Testis (tissue), 3 donors: ENCODE measurements around the gene TSBP1. TPM values are rescaled to one million over a fixed set of nuclear protein-coding genes. Genes with fewer than 3 reads are reported as not detected.
A peak's percentile ranks its signal among the peaks of the same experiment; 100 is the strongest.

Experiments
- DNase-seq: peaks from one replicate; pipeline ENCODE4 v3.0.0-alpha.2; 2019
- H3K27ac ChIP-seq, 2 donors: fragments of 200-600 bp; sonication (generic); one replicate each; pipeline ENCODE4 v1.5.1; 2019
- H3K27me3 ChIP-seq: fragments of 200-600 bp; sonication (generic); one replicate; pipeline ENCODE4 v1.5.1; 2019
- H3K36me3 ChIP-seq: fragments of 200-600 bp; sonication (generic); one replicate; pipeline ENCODE4 v1.5.1; 2017; ENCODE audit warnings: low read depth; ENCODE audit errors: missing control alignments
- H3K4me1 ChIP-seq: fragments of 200-600 bp; sonication (generic); one replicate; pipeline ENCODE4 v1.5.1; 2019
- H3K4me3 ChIP-seq, 2 donors: fragments of 200-600 bp; sonication (generic); one replicate each; pipeline ENCODE4 v1.5.1; 2017 to 2019
- H3K9me3 ChIP-seq: fragments of 200-600 bp; sonication (generic); one replicate; pipeline ENCODE4 v1.5.1; 2017
- POLR2A ChIP-seq: fragments of 450-650 bp; IDR thresholded peaks from one replicate; pipeline ENCODE4 v1.6.1; 2017; ENCODE audit warnings: antibody characterized with exemption, mild to moderate bottlenecking, moderate library complexity
- WGBS, 2 donors: methylation state at CpG; one replicate each; pipeline ENCODE4 v1.1.5; 2018; 5-methylcytosine and 5-hydroxymethylcytosine counted together
- intact Hi-C: fragments of 100-400 bp; cut with DNase I; formaldehyde crosslinking; loops from one replicate; pipeline ENCODE4 v1.15.1; 2023; ENCODE audit warnings: low total_unique reads
- polyA plus RNA-seq: library from polyadenylated mRNA; stranded (reverse); fragments of 350-450 nt; fragmentation: Illumina TruSeq; extraction: RNeasy Lipid Tissue Mini Kit (QIAGEN cat#74804); gene quantifications from one replicate; pipeline ENCODE4 v1.2.3, GENCODE V29; 2014; ENCODE audit warnings: low read depth, low replicate concordance; ENCODE audit not compliant: insufficient read depth
- total RNA-seq, 2 donors: library from RNA; depleted of rRNA; stranded (reverse); fragments of >200 nt; gene quantifications; one replicate each; pipeline ENCODE4 v1.2.3, GENCODE V29; 2016
- TF ChIP-seq, protein P1 (sequence below), 3 experiments: fragments of 450-650 bp in 2 of 3; fragments of 200-600 bp in 1 of 3; sonication (generic) in 1 of 3; IDR thresholded peaks; one replicate each; pipeline ENCODE4 v1.5.1; 2016 to 2019; ENCODE audit warnings: antibody characterized with exemption in 3 of 3, mild to moderate bottlenecking in 2 of 3, moderate library complexity in 1 of 3

Gene TSBP1
- total and polyA plus RNA-seq, 3 donors from 2014 or later: 11.8 to 21.0 (median 18.4) TPM

- WGBS, 2 donors: 56 to 78% methylated on average over 1 to 2 of the region's 2 CpGs
- no peaks in the 10 kb centered on the region for H3K27me3 ChIP-seq
- no peak overlapping the region for H3K27ac ChIP-seq
- intact Hi-C loops: no loop called here
- no peaks in the 10 kb centered on the region for H3K36me3 ChIP-seq
- H3K9me3 ChIP-seq: no peaks in the 10 kb centered on the region
- TF ChIP-seq, protein P1, sequence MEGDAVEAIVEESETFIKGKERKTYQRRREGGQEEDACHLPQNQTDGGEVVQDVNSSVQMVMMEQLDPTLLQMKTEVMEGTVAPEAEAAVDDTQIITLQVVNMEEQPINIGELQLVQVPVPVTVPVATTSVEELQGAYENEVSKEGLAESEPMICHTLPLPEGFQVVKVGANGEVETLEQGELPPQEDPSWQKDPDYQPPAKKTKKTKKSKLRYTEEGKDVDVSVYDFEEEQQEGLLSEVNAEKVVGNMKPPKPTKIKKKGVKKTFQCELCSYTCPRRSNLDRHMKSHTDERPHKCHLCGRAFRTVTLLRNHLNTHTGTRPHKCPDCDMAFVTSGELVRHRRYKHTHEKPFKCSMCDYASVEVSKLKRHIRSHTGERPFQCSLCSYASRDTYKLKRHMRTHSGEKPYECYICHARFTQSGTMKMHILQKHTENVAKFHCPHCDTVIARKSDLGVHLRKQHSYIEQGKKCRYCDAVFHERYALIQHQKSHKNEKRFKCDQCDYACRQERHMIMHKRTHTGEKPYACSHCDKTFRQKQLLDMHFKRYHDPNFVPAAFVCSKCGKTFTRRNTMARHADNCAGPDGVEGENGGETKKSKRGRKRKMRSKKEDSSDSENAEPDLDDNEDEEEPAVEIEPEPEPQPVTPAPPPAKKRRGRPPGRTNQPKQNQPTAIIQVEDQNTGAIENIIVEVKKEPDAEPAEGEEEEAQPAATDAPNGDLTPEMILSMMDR (IDR thresholded peaks at IDR 0.05): no peak
- no peak for TF ChIP-seq POLR2A
- H3K4me1 ChIP-seq: peaks cover 7% of the 10 kb centered on the region
- no peak for DNase-seq
- no peak overlapping the region for H3K4me3 ChIP-seq
These were observed 119.2 kb downstream of the TSBP1 start for GRCh38 chr6:32252331-32253009.

DNA sequence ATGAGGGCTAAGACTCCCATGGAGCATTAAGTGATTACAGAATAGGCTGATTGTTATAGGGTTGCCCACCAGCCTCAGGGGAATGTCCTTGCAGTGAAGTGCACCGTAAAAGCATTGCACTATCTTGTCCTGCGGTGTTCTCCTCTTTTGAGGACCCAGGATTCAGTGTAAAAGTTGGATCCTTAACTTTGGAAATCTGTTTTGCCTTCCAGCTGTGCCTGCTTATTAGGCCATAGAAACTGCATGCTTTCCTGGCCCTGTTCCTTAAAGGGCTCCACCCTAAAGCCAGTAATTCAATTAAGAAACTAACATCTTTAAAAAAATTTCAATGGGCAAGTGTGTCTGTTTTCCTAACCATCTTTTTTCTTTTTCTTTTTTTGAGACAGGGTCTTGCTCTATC lies 122.4 kb downstream of the TSBP1 start:
- intact Hi-C loops: loop anchor here (10.0 kb wide), 1 partner anchor 166 kb away; no protein-coding TSS in a partner anchor
- WGBS, 2 donors: 92 to 98% methylated on average over 2 of the region's 2 CpGs
- H3K27me3 ChIP-seq: no peaks in the 10 kb centered on the region

DNA sequence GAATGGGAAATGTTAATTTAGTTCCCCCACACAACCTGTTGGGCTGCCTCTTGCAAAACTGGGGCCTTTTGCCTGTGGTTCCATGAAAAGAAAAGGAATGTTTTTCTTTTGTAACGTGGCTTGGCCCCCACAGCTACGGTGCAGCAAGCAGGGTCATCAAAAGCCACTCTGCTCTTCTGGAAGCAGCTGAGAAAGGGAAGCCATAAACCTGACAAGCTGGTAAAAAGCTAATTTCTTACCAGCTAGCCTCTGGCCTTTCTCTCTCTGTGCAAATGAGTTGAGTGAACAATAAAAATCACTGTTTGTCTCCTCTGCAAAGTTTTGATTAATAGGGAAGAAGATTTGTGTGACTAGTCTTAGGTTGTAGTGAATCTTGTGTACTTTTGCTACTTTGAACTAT lies 124.3 kb downstream of the TSBP1 start:
- Histone ChIP-seq H3K27me3 (no peaks in the 10 kb centered on the region), H3K9me3 (no peaks in the 10 kb centered on the region), H3K36me3 (no peaks in the 10 kb centered on the region), H3K27ac (no peak overlapping the region), H3K4me1 (peaks cover 5% of the 10 kb centered on the region), H3K4me3 (no peak overlapping the region)
- intact Hi-C loops: loop anchor here (10.0 kb wide), 1 partner anchor 167 kb away; no protein-coding TSS in a partner anchor
- DNase-seq: no peak
- TF ChIP-seq POLR2A: no peak
- TF ChIP-seq, protein P1 (IDR thresholded peaks at IDR 0.05): no peak
- WGBS, 2 donors: 0 to 51% methylated on average over 2 of the region's 2 CpGs

More for the DNA sequence above, 122.4 kb downstream of the TSBP1 start:
- Histone ChIP-seq H3K36me3 (no peaks in the 10 kb centered on the region), H3K9me3 (no peaks in the 10 kb centered on the region), H3K4me1 (peaks cover 5% of the 10 kb centered on the region), H3K27ac (no peak overlapping the region), H3K4me3 (no peak overlapping the region)
- TF ChIP-seq POLR2A: no peak
- TF ChIP-seq, protein P1 (IDR thresholded peaks at IDR 0.05): no peak
- no peak for DNase-seq

DNA sequence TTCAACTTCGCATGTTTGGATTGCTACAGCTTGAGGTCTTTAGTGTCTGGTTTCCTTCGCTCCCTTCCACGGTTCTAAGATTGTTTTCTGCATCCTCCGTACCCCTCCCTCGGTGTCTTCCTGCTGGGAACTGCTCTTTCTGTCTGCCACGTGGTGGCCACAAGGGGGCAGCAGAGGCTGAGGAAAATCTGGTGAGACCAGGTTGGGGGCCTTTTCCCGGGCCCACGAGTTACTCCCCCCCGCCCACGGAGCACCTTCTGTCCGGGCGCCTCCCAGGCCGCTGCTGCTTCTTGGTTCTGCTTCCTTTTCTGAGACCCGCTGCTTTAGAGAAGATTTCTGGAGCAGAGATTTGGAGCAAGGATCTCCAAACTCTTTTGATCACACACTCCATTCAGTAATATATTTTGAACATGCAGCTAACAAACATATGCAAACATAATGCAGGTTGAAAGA lies 126.7 kb downstream of the TSBP1 start:
- WGBS, 2 donors: 0 to 2% methylated on average over 14 of the region's 14 CpGs

More for the DNA sequence above, 126.7 kb downstream of the TSBP1 start:
- no peak for TF ChIP-seq POLR2A
- TF ChIP-seq, protein P1 (IDR thresholded peaks at IDR 0.05): peak; percentile 89 to 95 (median 94)
- Histone ChIP-seq H3K4me3 (no peak overlapping the region), H3K27ac (peak overlapping the region; percentile 44 to 66), H3K27me3 (no peaks in the 10 kb centered on the region), H3K36me3 (no peaks in the 10 kb centered on the region), H3K9me3 (no peaks in the 10 kb centered on the region), H3K4me1 (peaks cover 5% of the 10 kb centered on the region)
- DNase-seq: peak; percentile 90
- intact Hi-C loops: loop anchor here (10.0 kb wide), 1 partner anchor 170 kb away; no protein-coding TSS in a partner anchor
